NCI-H524 treated with DMSO at 0.1 percent for 48 hours (cell line): ENCODE results near the gene CCDC116.
A peak's percentile ranks its signal among the peaks of the same experiment; 100 is the strongest.
"Not testable (repeated sequence)": the region's sequence is repeated elsewhere in the genome, so short reads cannot be mapped to it uniquely, and the experiment has no call there.

ENCODE experiments used
- DNase-seq: peaks from one replicate; lab custom pipeline; 2025; lab: John Stamatoyannopoulos, UW

CCDC116 gene

GRCh38 chr22:21652010-21652546 is 19.5 kb downstream of the CCDC116 start:
- DNase-seq, result peak; percentile 49

DNA sequence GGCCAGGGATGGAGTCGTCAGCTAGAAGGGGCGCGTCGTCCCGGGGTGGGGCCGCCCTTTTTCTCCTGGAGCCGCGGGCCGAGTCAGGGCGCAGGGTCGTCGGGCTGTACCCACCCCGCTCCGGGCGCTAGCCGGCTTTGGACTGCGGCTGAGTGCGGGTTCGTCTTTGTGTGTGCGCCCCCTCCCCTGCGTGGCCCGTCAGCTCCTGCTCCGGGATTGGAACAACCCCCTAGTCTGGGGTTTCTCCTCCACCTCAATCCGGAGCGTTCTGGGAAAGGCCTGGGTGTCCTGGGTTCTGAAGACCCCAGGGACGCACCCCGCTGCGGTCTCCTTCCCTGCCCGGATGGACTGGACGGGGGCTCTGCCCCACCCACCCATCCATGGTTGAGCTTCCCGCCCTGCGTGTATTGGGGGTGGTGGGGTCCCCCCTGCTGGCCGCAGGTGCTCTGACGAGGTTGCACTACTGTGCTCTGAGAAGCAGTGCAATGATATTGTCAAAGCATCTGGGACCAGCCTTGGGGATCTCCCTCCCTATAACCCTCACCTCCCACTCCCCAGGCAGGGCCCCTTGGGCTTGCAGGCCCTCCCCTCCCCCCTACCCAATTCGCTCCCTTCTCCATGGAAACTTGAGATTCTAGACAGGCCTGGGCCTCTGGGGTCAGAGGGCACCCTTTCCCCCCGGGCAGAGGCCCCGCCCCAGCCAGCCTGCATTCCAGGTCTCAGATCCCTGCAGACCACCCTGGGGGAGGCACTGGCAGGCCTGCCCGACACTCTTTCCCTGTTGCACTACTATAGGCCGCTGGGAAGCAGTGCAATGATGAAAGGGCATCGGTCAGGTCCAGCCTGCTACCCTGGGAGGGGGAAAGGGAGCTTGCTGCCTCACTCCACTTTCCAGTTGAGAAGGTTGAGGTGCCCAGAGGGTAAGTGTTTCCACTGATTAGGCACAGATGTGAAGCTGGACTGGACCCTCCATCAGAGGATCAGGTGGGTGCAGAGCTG is 20.3 kb downstream of the CCDC116 start:
- no peak for DNase-seq

- no peak for DNase-seq
These were observed 24.4 kb downstream of the CCDC116 start for GRCh38 chr22:21657020-21657359.

GRCh38 chr22:21657360-21658032 is 24.9 kb downstream of the CCDC116 start:
- peak; percentile 43 for DNase-seq

- DNase-seq, result no peak
These were observed 27.4 kb downstream of the CCDC116 start for GRCh38 chr22:21659864-21660525.

DNA sequence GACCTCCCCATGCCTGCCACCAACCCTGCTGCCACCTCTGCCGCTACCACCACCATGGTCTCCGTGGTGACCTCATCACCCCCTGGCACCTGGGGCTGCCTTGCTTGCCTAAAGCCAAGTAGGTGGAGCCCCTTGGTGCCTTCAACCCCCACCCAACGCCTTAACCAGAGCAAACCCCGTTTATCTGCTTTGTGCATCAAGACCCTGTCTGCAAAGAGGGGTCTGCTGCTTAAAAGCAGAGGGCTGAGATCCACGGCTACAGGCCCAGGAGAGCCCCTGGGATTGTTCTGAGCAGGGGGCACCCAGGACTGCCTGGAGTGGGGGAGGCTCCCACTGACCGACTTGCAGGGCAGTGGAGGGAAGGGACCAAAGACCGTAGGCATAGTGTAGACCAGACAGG is 28.3 kb downstream of the CCDC116 start:
- DNase-seq, result no peak

GRCh38 chr22:21661991-21662390 is 29.4 kb downstream of the CCDC116 start:
- no peak for DNase-seq

GRCh38 chr22:21663738-21664137 is 31.2 kb downstream of the CCDC116 start:
- DNase-seq, result no peak

DNA sequence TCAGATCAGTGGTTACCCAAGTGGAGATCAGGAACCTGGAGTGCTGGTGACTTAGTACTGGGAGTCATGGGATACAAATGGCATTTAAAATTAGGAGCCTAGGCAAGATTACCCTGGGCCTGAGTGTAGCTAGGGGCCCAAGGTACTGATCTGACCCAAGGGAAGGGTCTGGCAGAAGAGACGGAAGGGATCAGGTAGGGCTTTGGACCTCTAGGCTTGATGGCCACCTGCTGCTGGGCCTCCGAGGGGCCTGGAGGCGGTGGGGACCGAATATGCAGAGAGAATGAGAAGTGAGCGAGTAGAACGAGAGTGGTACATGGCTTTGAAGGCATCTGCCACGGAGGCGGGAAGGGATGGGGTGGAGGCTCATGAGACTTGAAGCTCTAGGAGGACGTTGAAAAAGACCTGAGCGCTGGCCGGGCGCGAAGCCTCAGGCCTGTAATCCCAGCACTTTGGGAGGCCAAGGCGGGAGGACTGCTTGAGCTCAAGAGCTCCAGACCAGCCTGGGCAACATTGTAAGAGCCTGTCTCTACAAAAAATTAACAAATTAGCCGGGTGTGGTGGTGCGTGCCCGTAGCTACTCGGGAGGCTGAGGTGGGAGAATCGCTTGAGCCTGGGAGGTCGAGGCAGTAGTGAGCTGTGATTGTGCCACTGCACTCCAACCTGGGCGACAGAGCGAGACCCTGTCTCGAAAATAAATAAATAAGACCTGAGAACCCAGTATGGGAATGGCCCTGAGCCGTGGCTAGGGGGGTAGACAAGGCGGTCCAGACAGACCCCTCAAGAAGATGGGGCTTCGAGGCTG is 32.7 kb downstream of the CCDC116 start:
- DNase-seq, result no peak

DNA sequence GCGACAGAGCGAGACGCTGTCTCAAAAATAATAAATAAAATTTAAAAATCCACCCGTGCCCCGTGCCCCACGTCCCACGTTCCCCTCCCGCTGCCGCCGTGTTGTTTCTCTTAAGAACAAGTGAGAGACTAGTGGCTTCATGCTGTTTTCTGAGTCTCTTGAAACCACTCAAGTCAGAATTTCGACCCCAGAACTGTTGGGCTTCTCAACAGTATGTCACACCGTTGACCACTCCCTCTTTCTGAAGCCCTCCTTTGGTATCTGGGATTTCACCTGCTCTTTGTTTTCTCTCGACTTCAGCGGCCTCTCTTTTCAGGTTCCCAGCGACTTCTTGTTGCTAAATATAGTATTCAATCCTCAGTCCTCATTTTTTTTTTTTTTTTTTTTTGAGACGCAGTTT is 34.2 kb downstream of the CCDC116 start:
- no peak for DNase-seq

GRCh38 chr22:21669026-21669425 is 36.5 kb downstream of the CCDC116 start:
- DNase-seq, result no peak

DNA sequence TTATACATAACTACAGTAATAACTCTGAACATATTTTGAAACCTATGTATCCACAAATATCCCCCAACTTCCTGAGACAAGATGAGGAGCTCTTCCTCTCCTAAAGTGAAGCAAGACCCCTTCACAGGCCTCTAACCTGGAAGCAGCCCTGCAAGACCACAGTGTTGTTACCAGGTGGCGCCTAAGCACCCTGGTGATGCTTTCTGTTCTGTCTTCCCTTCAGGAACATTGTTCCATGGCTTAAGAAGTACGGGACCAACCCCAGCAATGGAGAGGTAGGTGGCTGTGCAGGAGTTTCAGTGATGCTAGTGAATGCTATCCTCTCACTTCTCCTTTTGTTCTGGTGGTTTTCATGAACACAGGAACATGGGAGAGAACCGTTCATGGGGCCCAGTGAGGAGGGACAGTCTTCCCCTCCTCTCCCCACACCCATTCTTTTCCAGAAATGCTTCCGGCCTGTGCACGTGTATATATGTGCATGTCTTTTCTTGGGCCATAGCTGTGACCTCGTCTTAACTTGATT is 39.6 kb downstream of the CCDC116 start:
- DNase-seq, result no peak

- DNase-seq, result no peak
These were observed 41.2 kb downstream of the CCDC116 start for GRCh38 chr22:21673534-21674321.

DNA sequence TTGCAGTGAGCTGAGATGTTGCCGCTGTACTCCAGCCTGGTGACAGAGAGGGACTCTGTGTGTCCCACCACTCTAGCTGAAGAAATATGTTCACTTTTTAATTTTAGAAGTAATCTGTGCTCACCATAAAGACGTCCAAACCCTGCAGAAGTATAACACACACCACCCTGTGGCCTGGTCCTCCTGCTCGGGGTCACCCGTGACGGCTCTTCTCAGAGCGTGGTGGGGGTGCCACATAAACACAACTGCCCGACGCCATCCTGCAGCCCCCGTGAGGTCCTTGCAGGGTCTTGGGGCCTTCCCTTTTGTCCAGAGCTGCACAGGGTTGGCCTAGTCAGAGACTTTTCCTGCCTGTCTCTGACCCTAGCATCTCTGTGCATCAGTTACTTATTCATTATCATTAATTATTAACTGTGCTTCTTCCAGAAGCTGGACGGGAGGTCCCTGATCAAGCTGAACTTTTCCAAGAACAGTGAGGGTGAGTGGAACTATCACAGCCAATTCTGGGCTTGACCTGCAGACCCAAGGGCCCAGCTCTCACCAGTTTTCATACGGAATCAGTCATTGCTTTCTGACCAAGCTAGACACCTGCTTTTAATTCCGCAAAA is 42.2 kb downstream of the CCDC116 start:
- DNase-seq, result no peak

DNA sequence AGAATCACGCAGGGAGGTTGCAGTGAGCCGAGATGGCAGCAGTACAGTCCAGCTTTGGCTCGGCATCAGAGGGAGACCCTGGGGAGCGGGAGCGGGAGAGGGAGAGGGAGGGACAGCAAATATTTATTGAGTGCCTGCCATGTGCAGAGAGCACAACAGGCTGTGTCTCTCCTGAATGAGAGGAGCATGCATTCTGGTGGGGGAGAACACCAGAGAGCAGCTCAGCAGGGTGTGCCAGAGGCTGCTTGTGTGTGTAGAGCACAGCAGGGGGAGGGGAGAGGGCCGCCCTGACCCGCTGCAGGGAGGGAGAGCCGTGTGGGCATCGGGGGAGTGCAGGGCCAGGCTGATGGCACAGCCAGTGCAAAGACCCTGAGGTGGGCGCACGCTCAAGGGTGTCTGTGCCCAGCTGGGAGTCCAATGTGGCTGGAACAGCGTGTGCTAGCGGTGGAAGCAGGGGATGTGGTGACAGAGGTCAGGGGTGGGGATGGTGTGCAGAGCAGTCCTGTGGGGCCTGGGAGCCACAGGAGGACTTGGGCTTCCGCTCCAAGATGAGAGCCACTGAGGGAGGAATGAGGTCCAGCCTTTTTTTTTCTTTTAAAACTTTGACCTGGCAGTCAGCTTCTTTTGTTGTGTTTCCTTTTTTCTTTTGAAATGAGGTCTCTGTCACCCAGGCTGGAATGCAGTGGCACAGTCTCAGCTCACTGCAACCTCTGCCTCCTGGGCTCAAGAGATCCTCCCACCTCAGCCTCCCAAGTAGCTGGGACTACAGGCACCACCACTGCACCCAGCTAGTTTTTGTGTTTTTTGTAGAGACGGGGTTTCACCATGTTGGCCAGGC is 45.3 kb downstream of the CCDC116 start:
- DNase-seq, result no peak

- not testable (repeated sequence) for DNase-seq
These were observed 46.3 kb downstream of the CCDC116 start for GRCh38 chr22:21678842-21679241.

DNA sequence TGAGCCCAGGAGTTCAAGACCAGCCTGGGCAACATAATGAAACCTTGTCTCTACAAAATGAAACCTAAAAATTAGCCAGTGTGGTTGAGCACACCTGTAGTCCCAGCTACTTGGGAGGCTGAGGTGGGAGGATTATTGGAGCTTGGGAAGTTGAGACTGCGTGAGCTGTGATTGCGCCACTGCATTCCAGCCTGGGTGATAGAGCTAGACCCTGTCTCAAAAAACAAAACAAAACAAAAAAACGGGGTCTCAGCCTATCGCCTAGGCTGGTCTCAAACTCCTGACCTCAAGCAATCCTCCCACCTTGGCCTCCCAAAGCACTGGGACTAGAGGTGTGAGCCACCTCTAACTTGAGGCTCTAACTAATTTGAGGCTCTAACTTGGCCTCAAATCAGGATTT is 46.8 kb downstream of the CCDC116 start:
- DNase-seq, result no peak

DNA sequence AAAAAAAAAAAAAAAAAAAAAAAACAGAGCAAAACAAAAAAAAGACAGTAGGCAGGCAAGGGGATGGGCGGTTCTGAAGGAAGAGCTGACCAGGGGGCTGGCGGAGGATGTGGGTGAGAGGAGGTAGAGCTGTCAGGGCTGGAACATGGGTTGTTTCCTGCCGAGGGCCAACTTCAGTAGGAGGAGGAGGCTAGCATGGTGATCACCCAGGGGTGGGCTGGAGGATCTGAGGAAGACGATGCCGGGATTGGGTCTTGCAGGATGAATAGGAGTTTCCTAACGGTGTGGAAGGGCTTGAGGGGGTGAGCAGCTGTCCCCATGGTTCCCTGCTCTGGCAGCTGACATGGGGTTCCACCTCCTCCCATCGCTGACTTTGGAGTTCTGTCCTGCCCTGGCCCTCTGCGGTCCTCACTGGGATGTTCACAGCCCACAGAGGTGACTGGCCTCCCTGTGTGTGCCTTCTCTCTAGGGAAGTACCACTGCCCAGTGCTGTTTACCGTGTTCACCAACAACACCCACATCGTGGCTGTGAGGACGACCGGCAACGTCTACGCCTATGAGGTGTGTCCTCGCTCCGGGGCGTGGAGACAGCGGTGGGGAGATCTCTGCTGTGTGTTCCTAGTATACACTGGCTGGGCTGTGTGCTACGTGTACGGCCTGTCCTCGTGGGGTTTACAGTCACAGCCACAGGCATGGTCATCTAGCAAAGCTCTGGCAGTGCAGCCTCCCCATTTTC is 48.4 kb downstream of the CCDC116 start:
- no peak for DNase-seq
